ENCODE results near the gene ASRGL1.
A peak's percentile ranks its signal among the peaks of the same experiment; 100 is the strongest.

GRCh38 chr11:62340269-62340901 lies 3.1 kb downstream of the ASRGL1 start:
- TF ChIP-seq CTCF (IDR thresholded peaks at IDR 0.05) (peak in 5 of 7 experiments; percentile 32 to 67 (median 60)), EP300 (IDR thresholded peaks at IDR 0.05) (no peak)
